ENCODE measurements around the gene FRMD8. TPM values are rescaled to one million over a fixed set of nuclear protein-coding genes. Genes with fewer than 3 reads are reported as not detected.

Gene FRMD8
- total RNA-seq, 6 donors from 2014 or later = 31.4 to 77.5 (median 45.8) TPM

GRCh38 chr11:65440831-65441499 lies 54.5 kb downstream of the FRMD8 start:
- H3K27ac ChIP-seq = peak overlapping the region; percentile 13 to 78 (median 64)
- no peaks in the 10 kb centered on the region for H3K9me3 ChIP-seq
- H3K36me3 ChIP-seq = peaks cover 34 to 97% (median 44%) of the 10 kb centered on the region in 4 donors
- ATAC-seq (ENCODE audit: low FRiP score in 2 of 2) (peak in 1 of 2 donors; percentile 5), DNase-seq (no peak)
- peaks cover 51 to 61% (median 59%) of the 10 kb centered on the region in 4 donors for H3K4me1 ChIP-seq
- TF ChIP-seq EP300 (IDR thresholded peaks at IDR 0.05) (no peak), POLR2AphosphoS5 (IDR thresholded peaks at IDR 0.05) (peak; percentile 56 to 90), POLR2A (IDR thresholded peaks at IDR 0.05) (peak in 2 of 4 donors; percentile 30 to 63), CTCF (IDR thresholded peaks at IDR 0.05) (no peak)
- peak overlapping the region in 1 of 4 donors; percentile 0 for H3K4me3 ChIP-seq
- H3K27me3 ChIP-seq = no peaks in the 10 kb centered on the region
- WGBS, 2 donors = 56 to 69% methylated on average over 8 of the region's 8 CpGs

- ATAC-seq (ENCODE audit: low FRiP score in 2 of 2) (no peak), DNase-seq (no peak)
- Histone ChIP-seq H3K36me3 (peaks cover 24 to 86% (median 33%) of the 10 kb centered on the region in 4 donors), H3K9me3 (no peaks in the 10 kb centered on the region), H3K4me1 (peaks cover 36 to 45% (median 44%) of the 10 kb centered on the region in 4 donors), H3K27ac (peak overlapping the region; percentile 53 to 78 (median 69)), H3K4me3 (no peak overlapping the region), H3K27me3 (no peaks in the 10 kb centered on the region)
- 50 to 66% methylated on average over 9 of the region's 9 CpGs for WGBS, 2 donors
- TF ChIP-seq POLR2AphosphoS5 (IDR thresholded peaks at IDR 0.05) (peak; percentile 45 to 70), CTCF (IDR thresholded peaks at IDR 0.05) (no peak), POLR2A (IDR thresholded peaks at IDR 0.05) (peak in 1 of 4 donors; percentile 6)
Measured at GRCh38 chr11:65442842-65443331, 56.5 kb downstream of the FRMD8 start.

- 87 to 89% methylated on average over 14 of the region's 14 CpGs for WGBS, 2 donors
- H3K27ac ChIP-seq = peak overlapping the region; percentile 27 to 78 (median 69)
- no peak overlapping the region for H3K4me3 ChIP-seq
- H3K4me1 ChIP-seq = peaks cover 26 to 34% (median 29%) of the 10 kb centered on the region in 4 donors
- H3K9me3 ChIP-seq = no peaks in the 10 kb centered on the region
- H3K36me3 ChIP-seq = peaks cover 17 to 70% (median 27%) of the 10 kb centered on the region in 4 donors
- DNase-seq (peak; percentile 57 to 76), ATAC-seq (ENCODE audit: low FRiP score in 2 of 2) (no peak)
- TF ChIP-seq CTCF (IDR thresholded peaks at IDR 0.05) (no peak), EP300 (IDR thresholded peaks at IDR 0.05) (no peak), POLR2AphosphoS5 (IDR thresholded peaks at IDR 0.05) (peak; percentile 49 to 66), POLR2A (IDR thresholded peaks at IDR 0.05) (peak in 2 of 4 donors; percentile 27 to 42)
- no peaks in the 10 kb centered on the region for H3K27me3 ChIP-seq
Measured at GRCh38 chr11:65444314-65445051, 58.0 kb downstream of the FRMD8 start.

GRCh38 chr11:65445101-65445603 lies 58.7 kb downstream of the FRMD8 start:
- Histone ChIP-seq H3K4me3 (no peak overlapping the region), H3K4me1 (peaks cover 22 to 29% (median 23%) of the 10 kb centered on the region in 4 donors), H3K27ac (peak overlapping the region; percentile 55 to 78 (median 62)), H3K36me3 (peaks cover 17 to 65% (median 27%) of the 10 kb centered on the region in 4 donors), H3K27me3 (no peaks in the 10 kb centered on the region), H3K9me3 (no peaks in the 10 kb centered on the region)
- DNase-seq (peak; percentile 66 to 84), ATAC-seq (ENCODE audit: low FRiP score in 2 of 2) (no peak)
- WGBS, 2 donors = 92% methylated on average over 15 of the region's 15 CpGs
- TF ChIP-seq CTCF (IDR thresholded peaks at IDR 0.05) = no peak
- TF ChIP-seq EP300 (IDR thresholded peaks at IDR 0.05) = no peak
- TF ChIP-seq POLR2AphosphoS5 (IDR thresholded peaks at IDR 0.05) = peak; percentile 63 to 88
- TF ChIP-seq POLR2A (IDR thresholded peaks at IDR 0.05) = peak in 2 of 4 donors; percentile 11 to 24
